ENCODE data around the gene WFDC2.
A peak's percentile ranks its signal among the peaks of the same experiment; 100 is the strongest.
"Not testable (repeated sequence)": the region's sequence is repeated elsewhere in the genome, so short reads cannot be mapped to it uniquely, and the experiment has no call there.

The WFDC2 gene

DNA sequence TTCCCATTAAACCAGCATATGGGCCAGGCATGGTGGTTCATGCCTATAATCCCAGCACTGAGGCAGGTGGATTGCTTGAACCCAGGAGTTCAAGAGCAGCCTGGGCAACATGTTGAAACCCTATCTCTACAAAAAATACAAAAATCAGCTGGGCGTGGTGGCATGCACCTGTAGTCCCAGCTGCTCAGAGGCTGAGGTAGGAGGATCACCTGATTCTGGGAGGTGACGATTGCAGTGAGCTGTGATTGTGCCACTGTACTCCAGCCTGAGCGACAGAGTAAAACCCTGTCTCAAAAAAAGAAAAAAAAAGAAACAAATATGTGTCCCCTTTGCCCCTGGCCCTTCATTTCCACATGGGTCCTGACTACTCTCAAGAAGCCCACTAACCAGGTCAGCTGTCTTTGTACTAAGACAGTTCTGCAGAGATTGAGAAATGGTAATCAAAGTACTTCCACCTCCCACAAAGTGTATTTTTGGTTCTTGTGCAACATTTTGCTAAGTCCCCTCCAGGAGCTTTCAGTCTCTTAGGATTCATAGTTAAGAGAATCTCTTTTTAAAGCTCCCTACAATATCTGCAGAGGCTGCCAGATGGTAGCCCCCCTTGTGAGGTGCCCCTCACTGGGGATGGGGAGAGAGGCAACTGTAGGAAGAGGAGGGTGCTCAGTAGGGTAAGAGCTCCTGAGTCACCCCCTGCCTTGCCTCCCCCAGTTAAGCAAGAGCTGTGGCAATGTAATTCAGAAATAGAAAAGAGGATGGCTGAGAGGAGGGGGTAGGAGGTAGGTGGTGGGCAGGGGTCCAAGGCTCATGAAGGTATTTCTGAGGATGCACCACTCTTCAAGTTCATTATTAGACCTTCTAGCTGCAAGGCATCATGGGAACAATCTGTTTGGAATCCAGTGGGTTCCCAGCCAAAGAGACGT, 16.5 kb upstream of the WFDC2 start:
- no peak for DNase-seq

DNA sequence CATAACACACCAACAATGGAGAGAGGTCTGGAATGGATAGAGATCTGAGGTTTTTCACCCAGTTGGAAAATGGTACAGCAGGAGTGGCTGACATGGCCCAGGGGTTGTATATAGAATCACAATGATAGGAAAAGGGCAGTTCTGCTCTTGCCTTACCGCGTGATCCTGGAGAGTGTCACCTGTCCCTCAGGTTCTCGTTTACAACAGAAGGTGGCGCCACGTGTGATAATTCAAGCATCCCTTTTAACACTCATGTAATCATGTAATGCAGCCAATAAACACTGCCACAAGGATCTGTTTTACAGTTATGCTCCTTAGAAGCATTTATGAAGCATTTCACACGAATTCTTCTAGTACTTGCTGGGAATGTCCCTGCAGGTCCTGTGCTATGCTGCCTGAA, 12.9 kb upstream of the WFDC2 start:
- no peak for DNase-seq

DNA sequence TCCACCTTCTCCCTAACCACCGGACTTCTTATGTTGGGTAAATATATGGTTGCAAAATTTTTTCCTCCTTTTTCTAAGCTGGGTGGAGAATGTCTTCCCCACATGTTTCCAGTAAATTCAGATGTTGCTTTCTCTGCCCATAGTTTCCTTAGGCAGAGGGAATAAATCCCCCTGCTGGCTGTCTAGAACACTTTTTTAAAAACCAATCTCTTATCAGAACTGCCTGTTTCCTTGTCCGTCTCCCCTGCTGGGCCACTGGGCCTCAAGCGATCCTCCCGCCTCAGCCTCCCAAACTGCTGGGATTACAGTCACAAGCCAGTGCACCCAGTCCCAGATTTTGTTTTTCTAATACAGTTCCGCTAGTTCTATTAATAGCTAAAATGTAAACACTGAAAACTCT, 9.9 kb upstream of the WFDC2 start:
- DNase-seq: peak; percentile 28

DNA sequence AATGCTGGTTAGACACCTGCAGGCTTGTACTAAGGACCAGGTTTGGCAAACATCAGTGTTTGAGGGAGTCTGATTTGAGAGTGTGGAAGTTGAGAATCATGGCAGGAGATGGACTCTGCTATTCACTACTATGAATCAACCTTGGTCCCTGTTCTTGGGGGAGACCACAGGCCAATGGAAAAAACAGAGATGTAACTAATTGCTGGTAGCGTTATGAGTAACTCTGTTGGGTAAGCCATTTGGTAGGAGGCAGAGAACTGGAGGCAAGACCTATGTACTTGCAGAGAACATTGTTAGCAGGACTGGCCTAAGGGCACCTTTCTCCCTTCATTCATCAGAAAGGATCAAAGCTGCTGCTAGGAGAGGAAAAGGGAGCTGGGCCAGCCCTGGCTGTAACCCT, 8.3 kb upstream of the WFDC2 start:
- DNase-seq: no peak

DNA sequence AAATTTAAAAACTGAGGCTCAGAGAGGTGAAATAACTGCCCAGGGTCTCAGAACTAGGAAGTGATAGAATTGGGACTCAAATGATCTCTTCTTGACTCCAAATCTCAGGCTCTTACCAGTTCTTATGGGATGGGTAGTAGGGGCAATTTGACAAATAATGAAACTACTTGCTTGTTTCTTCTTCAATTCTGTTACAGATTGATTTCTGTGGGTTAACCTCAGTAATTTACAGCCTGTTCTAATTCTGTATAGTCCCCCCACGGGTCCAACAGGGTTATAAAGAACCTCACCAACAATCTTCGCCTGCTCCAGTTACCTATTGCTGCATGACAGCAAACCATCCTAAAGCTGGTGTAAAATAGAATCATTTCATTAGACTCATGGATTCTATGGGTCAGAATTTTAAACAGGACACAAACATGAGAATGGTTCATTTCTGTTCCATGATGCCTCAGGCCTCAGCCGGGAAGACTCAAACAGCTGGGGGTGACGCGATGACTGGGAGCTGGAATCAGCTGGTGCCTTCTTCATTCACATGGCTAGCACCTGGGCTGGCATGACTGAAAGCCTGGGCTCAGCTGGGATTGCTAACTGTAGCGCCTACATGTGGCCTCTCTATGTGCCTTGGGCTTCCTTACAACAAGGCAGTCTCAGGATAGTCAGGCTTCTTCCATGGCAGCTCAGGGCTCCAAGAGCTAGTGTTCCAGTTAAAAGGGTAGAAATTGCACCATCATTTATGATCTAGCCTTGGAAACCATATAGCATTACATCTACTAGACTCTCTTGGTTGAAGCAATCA, 6.6 kb upstream of the WFDC2 start:
- DNase-seq: no peak

DNA sequence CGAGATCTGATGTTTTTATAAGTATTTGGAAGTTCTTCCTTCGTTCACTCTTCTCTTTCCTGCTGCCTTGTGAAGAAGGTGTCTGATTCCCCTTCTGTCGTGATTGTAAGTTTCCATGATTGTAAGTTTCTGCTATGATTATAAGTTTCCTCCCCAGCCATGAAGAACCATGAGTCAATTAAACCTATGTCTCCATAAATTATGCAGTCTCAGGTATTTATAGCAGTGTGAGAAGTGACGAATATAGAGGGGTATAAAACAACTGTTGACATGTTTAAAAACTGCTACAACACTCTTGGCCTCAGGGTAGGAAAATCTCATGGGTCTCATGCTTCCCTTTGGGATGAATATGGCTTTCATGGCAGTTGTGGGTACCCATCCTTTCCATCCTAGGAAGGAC, 5.8 kb upstream of the WFDC2 start:
- no peak for DNase-seq

DNA sequence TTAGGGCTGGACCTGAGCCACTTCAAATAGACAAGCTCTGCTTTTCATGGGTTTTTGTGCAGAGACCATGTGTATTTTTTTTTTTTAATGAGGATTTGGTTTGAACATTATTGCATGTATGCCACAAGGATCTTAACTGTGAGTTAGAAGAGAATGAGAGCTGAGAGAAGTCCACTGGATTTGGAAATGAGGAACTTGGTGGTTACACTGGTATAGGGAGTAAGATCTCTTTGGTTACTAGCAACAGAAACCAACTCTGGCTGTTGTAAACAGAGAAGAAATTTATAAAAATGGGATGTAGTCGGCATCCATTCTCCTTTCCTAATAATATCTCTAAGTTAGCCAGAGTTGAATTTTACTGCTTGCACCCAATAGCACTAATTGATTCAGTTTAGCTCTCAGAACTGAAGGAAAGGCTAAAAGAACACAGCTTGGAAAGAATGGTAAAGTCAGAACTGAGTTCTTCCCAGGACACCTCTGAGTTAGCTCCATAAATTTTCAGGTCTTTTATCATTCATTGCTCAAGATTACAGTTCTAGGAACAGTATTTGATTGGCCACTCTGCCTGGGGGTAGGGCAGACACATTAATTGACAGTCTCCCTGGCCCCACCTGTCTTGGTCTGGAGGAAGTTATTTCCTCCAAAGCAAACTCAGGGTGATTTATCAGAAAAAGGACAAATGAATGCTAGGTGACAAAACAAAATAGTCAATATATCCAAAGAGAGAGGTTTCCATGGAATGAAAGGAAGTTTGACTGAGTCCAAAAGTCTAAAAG, 3.9 kb upstream of the WFDC2 start:
- DNase-seq: no peak

DNA sequence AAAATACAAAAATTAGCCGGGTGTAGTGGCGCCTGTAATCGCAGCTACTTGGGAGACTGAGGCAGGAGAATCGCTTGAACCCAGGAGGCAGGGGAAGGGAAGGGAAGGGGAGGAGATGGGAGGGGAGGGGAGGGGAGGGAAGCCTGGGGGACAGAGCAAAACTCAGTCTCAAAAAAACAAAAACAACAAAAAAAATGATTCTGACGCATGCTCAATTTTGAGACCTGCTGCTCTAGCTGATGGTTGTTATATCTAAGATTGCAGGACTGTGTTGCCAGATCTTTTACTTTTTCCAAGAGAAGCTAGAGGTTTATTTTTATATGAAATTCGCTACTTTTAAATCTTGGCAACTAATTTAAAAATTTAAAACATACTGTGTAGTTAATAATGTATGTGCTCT, 2.4 kb upstream of the WFDC2 start:
- DNase-seq: no peak

DNA sequence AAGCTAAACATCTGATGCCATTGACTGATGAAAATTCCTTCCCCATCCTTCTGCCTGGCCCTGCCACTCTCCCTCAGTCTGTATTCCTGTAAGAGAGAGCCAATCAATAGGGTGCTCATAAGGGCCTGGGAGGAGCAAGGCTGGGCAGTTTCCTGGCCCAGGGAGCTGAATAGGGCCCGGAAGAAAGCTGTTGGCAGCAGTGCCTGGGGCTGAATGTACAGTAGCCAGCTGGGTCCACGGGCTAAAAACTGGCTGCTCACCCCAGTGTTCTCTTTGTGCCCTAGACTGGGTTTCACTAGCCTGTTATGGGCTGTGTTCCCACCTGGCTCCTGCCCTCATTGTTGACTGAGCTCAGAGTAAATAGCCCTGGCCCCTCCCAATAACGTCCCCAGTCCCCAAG, 1.7 kb upstream of the WFDC2 start:
- DNase-seq: no peak

DNA sequence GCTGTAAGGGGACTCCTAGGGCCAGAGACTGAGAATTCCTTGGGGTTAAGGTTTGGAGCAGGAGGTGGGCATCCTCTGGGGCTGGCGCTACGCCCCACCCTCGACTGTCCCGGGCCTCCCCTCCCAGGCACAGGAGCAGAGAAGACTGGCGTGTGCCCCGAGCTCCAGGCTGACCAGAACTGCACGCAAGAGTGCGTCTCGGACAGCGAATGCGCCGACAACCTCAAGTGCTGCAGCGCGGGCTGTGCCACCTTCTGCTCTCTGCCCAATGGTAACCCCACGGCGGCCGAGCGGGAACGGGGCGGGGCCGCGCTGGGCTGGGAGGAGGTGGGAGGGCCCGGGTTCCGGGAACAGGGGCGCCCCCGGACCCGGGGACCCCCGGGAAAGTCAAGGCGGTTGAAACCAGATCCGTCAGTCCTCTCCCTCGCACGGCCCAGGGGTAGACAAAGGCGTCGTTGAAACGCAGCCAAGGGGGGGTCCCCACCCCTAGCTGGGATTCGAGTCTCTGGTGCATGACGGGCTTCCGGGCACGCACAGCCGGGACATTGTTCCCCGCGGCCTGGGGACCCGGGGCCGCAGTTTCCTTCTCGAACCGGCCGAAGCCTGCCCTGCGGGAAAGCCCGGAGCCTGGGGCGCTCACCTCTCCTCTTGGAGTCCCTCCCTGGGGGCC, 844 bp downstream of the WFDC2 start:
- no peak for DNase-seq

DNA sequence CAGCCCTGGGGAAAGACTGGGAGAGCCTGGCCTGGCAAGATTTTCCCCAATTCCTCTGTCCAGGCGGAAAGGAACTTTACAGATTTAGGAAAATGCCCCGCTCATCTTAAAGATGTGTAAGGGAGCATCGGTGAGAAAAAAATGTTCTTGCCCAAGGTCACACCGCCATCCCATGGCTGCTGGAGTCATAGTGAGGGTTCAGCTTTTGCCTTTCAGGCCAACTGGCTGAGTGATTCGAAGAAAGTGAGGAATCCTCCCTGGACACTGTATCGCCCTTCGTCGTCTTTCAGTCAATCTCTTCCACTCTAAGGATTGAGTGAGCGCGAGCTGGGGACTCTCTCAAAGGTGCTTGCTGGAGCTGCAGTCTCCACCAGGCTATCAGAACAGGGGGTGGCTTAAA, 1.4 kb downstream of the WFDC2 start:
- no peak for DNase-seq

DNA sequence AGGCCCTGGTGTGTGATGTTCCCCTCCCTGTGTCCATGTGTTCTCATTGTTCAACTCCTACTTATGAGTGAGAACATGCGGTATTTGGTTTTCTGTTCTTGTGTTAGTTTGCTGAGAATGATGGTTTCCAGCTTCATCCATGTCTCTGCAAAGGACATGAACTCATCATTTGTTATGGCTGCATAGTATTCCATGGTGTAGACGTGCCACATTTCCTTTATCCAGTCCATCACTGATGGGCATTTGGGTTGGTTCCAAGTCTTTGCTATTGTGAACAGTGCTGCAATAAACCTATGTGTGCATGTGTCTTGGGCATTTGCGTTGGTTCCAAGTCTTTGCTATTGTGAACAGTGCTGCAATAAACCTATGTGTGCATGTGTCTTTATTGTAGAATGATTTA, 2.7 kb downstream of the WFDC2 start:
- DNase-seq: not testable (repeated sequence)

DNA sequence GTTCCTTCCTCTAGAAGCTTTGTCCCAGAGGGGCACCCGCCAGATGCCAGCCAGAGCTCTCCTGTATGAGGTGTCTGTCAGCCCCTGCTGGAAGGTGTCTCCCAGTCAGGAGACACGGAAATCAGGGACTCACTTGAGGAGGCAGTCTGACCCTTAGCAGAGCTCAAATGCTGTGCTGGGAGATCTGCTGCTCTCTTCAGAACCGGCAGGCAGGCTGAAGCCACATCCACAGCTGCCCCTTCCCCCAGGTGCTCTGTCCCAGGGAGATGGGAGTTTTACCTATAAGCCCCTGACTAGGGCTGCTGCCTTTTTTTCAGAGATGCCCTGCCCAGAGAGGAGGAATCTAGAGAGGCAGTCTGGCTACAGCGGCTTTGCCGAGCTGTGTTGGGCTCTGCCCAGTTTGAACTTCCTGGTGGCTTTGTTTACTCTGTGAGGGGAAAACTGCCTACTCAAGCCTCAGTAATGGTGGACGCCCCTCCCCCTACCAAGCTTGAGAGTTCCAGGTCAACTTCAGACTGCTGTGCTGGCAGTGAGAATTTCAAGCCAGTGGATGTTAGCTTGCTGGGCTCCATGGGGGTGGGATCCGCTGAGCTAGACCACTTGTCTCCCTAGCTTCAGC, 8.1 kb downstream of the WFDC2 start:
- DNase-seq: not testable (repeated sequence)

DNA sequence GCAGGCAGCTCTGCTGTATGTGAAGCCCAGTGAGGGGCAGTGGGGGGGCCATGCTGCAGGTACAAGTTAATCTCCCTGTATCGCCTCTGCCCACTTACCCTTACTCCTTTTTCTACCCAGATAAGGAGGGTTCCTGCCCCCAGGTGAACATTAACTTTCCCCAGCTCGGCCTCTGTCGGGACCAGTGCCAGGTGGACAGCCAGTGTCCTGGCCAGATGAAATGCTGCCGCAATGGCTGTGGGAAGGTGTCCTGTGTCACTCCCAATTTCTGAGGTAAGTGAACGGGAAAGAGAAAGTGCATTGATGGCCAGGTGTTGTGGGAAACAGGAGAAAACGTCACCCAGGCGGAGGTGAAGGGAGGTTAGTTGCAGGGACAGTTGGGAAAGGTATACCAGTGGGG, 10.3 kb downstream of the WFDC2 start:
- DNase-seq: no peak

DNA sequence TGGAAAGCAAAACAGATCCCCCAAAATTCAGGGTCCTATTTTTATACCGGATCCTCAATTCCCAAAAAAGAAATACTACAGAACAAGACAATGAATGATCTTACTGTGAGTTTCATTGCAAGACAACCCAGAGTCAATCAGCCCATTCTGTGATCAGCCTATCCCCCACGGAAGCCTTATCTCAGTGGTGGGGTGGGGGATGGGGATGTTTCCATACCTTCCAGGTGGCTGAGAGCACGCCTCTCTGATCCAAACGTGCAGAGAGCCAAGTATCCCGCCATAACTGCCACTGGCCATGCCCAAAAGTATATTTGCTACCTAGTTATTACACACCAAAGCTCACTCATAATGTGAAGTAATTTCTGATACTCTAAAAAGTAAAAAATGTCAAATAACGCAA, 15.1 kb downstream of the WFDC2 start:
- DNase-seq: no peak

DNA sequence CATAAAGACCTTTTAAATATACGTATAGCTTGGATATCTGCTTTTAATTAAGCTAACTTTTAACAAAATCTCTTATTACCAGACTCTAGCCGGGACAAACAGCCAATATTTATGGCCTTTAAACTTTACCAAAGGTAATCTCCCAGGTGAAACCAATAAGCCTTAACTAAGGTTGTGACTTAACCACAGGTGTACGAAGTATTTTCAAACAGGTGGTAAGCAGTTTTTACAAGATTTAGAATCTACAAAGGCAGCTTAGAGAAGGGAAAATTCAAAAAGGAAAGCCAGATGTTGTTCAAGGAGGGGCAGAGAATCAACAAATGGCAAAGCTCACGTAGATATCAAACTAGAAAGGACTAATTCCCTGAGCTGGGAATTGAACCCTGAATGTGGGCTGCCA, 15.8 kb downstream of the WFDC2 start:
- no peak for DNase-seq

DNA sequence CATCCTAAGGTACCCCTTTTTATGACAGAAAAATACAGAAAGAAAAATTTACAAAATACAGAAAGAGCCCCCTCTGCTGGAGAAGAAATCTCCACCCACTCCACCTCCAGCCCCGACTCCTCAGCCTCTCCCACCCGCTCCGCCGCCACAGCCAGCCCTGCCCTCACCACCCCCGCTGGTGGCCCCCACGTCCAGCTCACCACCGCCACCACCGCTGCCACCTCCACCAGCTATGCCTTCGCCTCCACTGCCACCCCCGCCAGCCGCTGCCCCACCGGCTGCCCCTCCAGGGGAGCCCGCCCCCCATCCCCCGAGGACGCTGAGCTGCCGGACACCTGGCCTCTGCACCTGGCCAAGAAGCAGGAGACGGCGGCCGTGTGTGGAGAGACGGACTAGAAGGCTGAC, 17.7 kb downstream of the WFDC2 start:
- no peak for DNase-seq

DNA sequence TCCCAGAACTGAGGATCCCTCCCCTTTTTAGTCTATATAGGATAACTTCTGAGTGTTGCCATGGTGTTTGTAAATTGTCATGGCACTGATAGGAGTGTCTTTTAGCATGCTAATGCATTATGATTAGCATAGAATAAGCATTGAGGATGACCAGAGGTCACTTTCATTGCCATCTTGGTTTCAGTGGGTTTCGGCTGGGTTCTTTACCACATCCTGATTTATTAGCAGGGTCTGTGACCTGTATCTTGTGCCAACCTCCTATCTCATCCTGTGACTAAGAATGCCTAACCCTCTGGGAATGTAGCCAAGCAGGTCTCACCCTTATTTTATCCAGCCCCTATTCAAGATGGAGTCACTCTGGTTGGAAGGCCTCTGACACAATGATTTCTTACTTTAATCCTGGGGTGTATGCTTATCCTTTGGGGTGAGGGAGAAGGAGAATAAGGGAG, 19.6 kb downstream of the WFDC2 start:
- DNase-seq: peak; percentile 30

DNA sequence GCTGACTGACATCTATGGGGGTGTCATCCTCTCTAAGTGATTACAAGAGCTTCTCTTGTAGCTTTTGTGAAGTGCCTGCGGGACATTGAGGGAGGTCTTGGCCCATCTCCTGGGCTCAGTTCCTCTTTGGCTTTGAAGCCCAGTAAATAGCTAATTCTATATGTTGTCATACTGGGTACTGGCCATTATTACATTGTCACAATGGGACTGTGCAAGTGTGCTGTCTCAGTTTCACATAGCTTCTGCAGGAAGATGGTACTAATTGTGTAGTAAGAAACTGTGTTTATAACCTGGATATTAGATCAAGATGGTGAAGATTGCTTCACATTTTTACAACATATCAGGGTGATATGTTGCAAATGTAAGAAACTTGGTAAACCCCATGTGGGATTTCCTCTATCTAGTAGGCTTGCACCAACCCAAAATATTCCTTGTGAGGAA, 26.0 kb downstream of the WFDC2 start:
- DNase-seq: no peak

DNA sequence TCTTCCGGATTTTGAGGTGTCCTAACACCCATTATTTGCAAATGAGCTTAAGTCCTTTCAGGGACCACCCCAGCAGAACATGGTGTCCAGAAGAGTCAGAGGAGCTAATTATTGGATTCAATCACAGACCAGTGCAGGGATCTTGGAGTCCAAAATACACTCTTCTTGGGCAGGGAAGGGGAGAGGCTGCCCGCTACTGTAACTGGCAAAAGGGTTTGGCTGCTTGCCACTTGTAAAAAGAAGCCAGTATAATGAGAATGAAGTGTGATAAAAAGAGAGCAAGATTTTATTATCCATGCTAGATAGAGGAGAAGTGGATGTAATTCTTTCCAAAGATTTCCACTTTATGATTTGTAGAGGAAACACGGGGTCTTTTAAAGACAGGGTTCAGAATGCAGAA, 26.6 kb downstream of the WFDC2 start:
- no peak for DNase-seq

DNA sequence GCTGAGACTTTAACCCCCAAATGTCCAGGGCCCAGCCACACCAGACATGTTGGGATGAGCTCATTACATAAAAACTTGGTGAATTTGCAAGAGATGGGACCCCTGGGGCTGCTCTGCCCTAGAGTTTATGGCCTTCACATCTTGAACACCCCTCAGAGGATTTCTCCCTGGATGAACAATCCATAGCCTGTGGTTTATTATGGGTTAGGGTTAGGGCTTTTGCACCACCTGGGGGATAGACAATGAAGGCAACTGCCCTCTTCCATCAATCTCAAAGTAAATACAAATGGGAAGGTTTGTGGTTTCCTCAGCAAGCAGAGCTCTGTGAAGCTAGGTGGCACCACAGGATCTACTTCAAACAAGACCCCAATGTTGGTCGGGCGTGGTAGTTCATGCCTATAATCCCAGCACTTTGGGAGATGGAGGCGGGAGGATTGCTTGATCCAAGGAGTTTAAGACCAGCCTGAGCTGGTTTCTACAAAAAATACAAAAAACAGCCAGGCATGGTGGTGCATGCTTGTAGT, 28.5 kb downstream of the WFDC2 start:
- no peak for DNase-seq

DNA sequence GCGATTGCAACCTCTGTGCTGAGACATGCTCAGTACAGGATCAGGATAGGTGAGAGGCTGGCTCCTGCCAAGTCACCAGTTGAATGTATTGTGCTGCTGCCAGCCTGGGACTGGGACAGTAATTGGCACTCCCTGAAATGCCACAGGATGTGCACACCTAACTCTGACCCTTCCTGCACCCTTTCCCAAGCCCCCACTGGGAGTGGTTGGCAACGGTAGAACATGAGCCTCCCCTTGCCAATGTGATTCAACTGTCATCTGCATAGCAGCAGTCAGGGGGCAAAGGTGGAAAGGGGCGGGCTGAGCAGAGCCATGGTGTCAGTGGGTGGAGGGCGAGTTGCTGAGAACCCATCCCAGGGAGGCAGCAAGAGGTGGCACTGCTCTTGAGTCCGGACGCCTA, 30.5 kb downstream of the WFDC2 start:
- DNase-seq: no peak

All from HCEC 1CT (cell line).